GM18867 (cell line): ENCODE data around the gene ZNF618.
A peak's percentile ranks its signal among the peaks of the same experiment; 100 is the strongest.
"Not testable (repeated sequence)": the region's sequence is repeated elsewhere in the genome, so short reads cannot be mapped to it uniquely, and the experiment has no call there.

Source experiments
- ATAC-seq: cut with Tn5 transposase; IDR thresholded peaks from one replicate; pipeline ENCODE4 v1.9.1; 2021; ENCODE audit warnings: mild to moderate bottlenecking, moderate library complexity; ENCODE audit not compliant: unreplicated experiment

Gene ZNF618

GRCh38 chr9:114077162-114077837, 201.2 kb downstream of the ZNF618 start:
- no peak for ATAC-seq

- ATAC-seq, result no peak
Measured at GRCh38 chr9:114078021-114078780, 202.1 kb downstream of the ZNF618 start, which contains the start of gene AMBP. Gene AMBP (minus strand): TSS chr9:114078300. CDS start chr9:114078209, 91 bp downstream.

- no peak for ATAC-seq
Measured at GRCh38 chr9:114078781-114079156, 202.7 kb downstream of the ZNF618 start.

- no peak for ATAC-seq
Measured at GRCh38 chr9:114080195-114080772, 204.2 kb downstream of the ZNF618 start.

- no peak for ATAC-seq
Measured at GRCh38 chr9:114080773-114081440, 204.8 kb downstream of the ZNF618 start.

- no peak for ATAC-seq
Measured at GRCh38 chr9:114081441-114082016, 205.4 kb downstream of the ZNF618 start.

- ATAC-seq, result peak; percentile 91
Measured at GRCh38 chr9:114082017-114082762, 206.1 kb downstream of the ZNF618 start.

GRCh38 chr9:114082763-114083412, 206.8 kb downstream of the ZNF618 start:
- not testable (repeated sequence) for ATAC-seq

- no peak for ATAC-seq
Measured at GRCh38 chr9:114083666-114084065, 207.6 kb downstream of the ZNF618 start.

GRCh38 chr9:114084282-114085073, 208.4 kb downstream of the ZNF618 start:
- no peak for ATAC-seq

- no peak for ATAC-seq
Measured at GRCh38 chr9:114085387-114085789, 209.3 kb downstream of the ZNF618 start.

- ATAC-seq, result no peak
Measured at GRCh38 chr9:114086009-114086408, 209.9 kb downstream of the ZNF618 start.

GRCh38 chr9:114086607-114087006, 210.5 kb downstream of the ZNF618 start:
- no peak for ATAC-seq

- no peak for ATAC-seq
Measured at GRCh38 chr9:114087721-114088120, 211.6 kb downstream of the ZNF618 start.

GRCh38 chr9:114088571-114089170, 212.6 kb downstream of the ZNF618 start:
- ATAC-seq, result no peak

GRCh38 chr9:114089206-114089840, 213.2 kb downstream of the ZNF618 start:
- no peak for ATAC-seq

- ATAC-seq, result no peak
Measured at GRCh38 chr9:114090798-114091197, 214.7 kb downstream of the ZNF618 start.

- ATAC-seq, result no peak
Measured at GRCh38 chr9:114091711-114092110, 215.6 kb downstream of the ZNF618 start.
